Transverse colon (tissue), 4 donors: Measurements from ENCODE around the gene SSH3.

Source experiments
- CTCF ChIP-seq, 5 experiments: fragments of 200-600 bp in 3 of 5; fragments of 450-650 bp in 2 of 5; sonication (generic) in 3 of 5; IDR thresholded peaks; 1 replicate in 2 of 5; 2 replicates in 3 of 5; pipeline ENCODE4 v1.5.1; 2016 to 2017; ENCODE audit warnings: antibody characterized with exemption in 5 of 5, inconsistent platforms in 3 of 5, mild to moderate bottlenecking in 2 of 5, moderate library complexity in 1 of 5
- POLR2AphosphoS5 ChIP-seq, 3 donors: sonication (generic); formaldehyde crosslinking; IDR thresholded peaks; one replicate each; pipeline ENCODE4 v1.6.1; 2016; ENCODE audit warnings: antibody characterized with exemption in 3 of 3

GRCh38 chr11:67337257-67337656 lies 33.9 kb downstream of the SSH3 start:
- TF ChIP-seq POLR2AphosphoS5 (IDR thresholded peaks at IDR 0.05) (no peak), CTCF (IDR thresholded peaks at IDR 0.05) (no peak)
